Ovary (tissue), 9 donors: ENCODE results near the gene PLXDC2. TPM values are rescaled to one million over a fixed set of nuclear protein-coding genes. Genes with fewer than 3 reads are reported as not detected.

ENCODE experiments used
- DNase-seq, 5 donors: peaks; one replicate each; pipeline ENCODE4 v3.0.0-alpha.2; 2019 to 2020
- H3K27ac ChIP-seq, 2 donors: fragments of 200-600 bp; one replicate each; pipeline versions ENCODE4 v1.5.1 to v1.8.0; 2019 to 2022
- H3K27me3 ChIP-seq: fragments of 200-600 bp; one replicate; pipeline ENCODE4 v1.8.0; 2022
- H3K36me3 ChIP-seq: fragments of 200-600 bp; sonication (generic); one replicate; pipeline ENCODE4 v1.5.1; 2019
- H3K4me1 ChIP-seq: one replicate; pipeline ENCODE4 v1.8.1; 2013; ENCODE audit warnings: mild to moderate bottlenecking, moderate library complexity; ENCODE audit not compliant: insufficient read depth
- H3K4me3 ChIP-seq: fragments of 200-600 bp; sonication (generic); one replicate; pipeline ENCODE4 v1.5.1; 2017
- H3K9me3 ChIP-seq, 2 donors: fragments of 200-600 bp in 1 of 2; sonication (generic) in 1 of 2; one replicate each; pipeline versions ENCODE4 v1.5.1 to v1.8.1; 2013 to 2019; ENCODE audit warnings: mild to moderate bottlenecking in 1 of 2, moderate library complexity in 1 of 2
- CTCF ChIP-seq, 3 donors: fragments of 450-650 bp in 2 of 3; fragments of 200-600 bp in 1 of 3; IDR thresholded peaks; one replicate each; pipeline versions ENCODE4 v1.5.1 to v1.8.0; 2016 to 2022; ENCODE audit warnings: antibody characterized with exemption in 3 of 3, mild to moderate bottlenecking in 1 of 3
- EP300 ChIP-seq: sonication (generic); formaldehyde crosslinking; IDR thresholded peaks from one replicate; pipeline ENCODE4 v1.6.1; 2017; ENCODE audit warnings: antibody characterized with exemption
- POLR2A ChIP-seq: fragments of 450-650 bp; IDR thresholded peaks from one replicate; pipeline ENCODE4 v1.6.1; 2017; ENCODE audit warnings: antibody characterized with exemption, mild to moderate bottlenecking, moderate library complexity
- WGBS, 3 donors: extraction: QIAGEN DNeasy Blood & Tissue Kit in 1 of 3; methylation state at CpG; one replicate each; pipeline versions ENCODE4 v1.1.5 to v1.1.7; 2013 to 2017; 5-methylcytosine and 5-hydroxymethylcytosine counted together
- intact Hi-C, 4 donors: fragments of 100-400 bp; cut with DNase I; formaldehyde crosslinking; loops; one replicate each; pipeline versions ENCODE4 v1.11.0 to v1.15.1; 2022 to 2023
- polyA plus RNA-seq, 2 donors: library from polyadenylated mRNA; stranded (reverse); fragments of 200-250 nt in 1 of 2; fragments of 350-450 nt in 1 of 2; fragmentation: Illumina TruSeq in 1 of 2; extraction: RNeasy Lipid Tissue Mini Kit (QIAGEN cat#74804) in 1 of 2; gene quantifications; one replicate each; pipeline ENCODE4 v1.2.3, GENCODE V29; 2013 to 2014
- total RNA-seq, 7 donors: library from RNA; depleted of rRNA in 2 of 7; stranded (reverse); fragments of >200 nt in 2 of 7; fragmentation: NEBNext Ultra II Directional in 3 of 7; extraction: Animal tissue kit (Norgen Biotek cat#: 25700) in 3 of 7; gene quantifications; one replicate each; pipeline versions ENCODE4 v1.1.0 to v1.2.4, GENCODE V29; 2016 to 2023
- donor health status: DM: no; HTN: no; CAD: no; lungs with moderate emphysema.
- donor health status: DM: no; HTN: no; CAD: no.
- donor health status: Bipolar disorder and iron deficiency.
- donor health status: DM: yes; HTN: yes; CAD: no.
- donor health status: DM: no; HTN: no; CAD: no.
- donor health status: DM: yes; HTN: yes; CAD: no.

The PLXDC2 gene
- total and polyA plus RNA-seq, 9 donors = 13.6 to 76.0 (median 38.0) TPM

DNA sequence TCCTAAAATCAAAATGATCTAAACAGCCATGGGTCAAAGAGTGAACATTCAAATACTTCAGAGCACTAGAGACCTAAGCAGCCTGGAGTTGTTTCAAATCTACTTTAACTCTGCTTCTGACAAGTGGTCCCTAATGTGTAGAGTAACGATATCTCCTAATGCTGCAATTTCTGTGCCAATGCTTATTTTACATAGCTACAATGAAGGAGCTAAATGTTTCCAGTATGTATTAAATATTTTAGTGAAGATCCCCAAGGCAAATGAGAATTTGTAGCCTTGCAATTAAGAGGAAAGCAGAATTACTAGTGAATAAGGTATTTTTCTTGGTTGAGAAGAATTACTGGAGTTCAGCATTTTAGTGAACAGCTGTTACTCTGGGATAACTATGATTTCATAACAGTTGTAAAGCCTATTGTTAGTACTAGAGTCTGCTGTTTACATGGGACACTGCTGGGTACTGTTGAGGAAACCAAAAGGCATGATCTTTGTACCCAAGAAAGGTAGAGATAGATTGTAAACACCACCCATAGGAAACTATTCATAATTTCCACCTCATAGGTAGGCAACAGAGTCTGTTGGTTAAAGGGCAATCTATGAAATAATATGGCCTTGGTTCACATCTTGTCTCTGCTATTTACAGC lies 271.9 kb downstream of the PLXDC2 start:
- TF ChIP-seq EP300 = no peak
- no peak for TF ChIP-seq POLR2A
- TF ChIP-seq CTCF (IDR thresholded peaks at IDR 0.05) = no peak
- Histone ChIP-seq H3K4me1 (no peaks in the 10 kb centered on the region), H3K36me3 (no peaks in the 10 kb centered on the region), H3K4me3 (no peak overlapping the region), H3K27me3 (no peaks in the 10 kb centered on the region), H3K9me3 (no peaks in the 10 kb centered on the region), H3K27ac (no peak overlapping the region)
- WGBS, 3 donors = 80 to 87% (median 86%) methylated on average over 1 of the region's 1 CpG
- intact Hi-C loops = no loop called here
- DNase-seq = no peak

- no peak overlapping the region for H3K27ac ChIP-seq
- 92 to 99% (median 97%) methylated on average over 3 of the region's 3 CpGs for WGBS, 3 donors
- no peaks in the 10 kb centered on the region for H3K36me3 ChIP-seq
- no peaks in the 10 kb centered on the region for H3K27me3 ChIP-seq
- H3K4me1 ChIP-seq = no peaks in the 10 kb centered on the region
- intact Hi-C loops = no loop called here
- TF ChIP-seq CTCF (IDR thresholded peaks at IDR 0.05) = no peak
- no peak for TF ChIP-seq EP300
- TF ChIP-seq POLR2A = no peak
- H3K9me3 ChIP-seq = no peaks in the 10 kb centered on the region
- H3K4me3 ChIP-seq = no peak overlapping the region
- no peak for DNase-seq
Measured at GRCh38 chr10:20089879-20090278, 273.6 kb downstream of the PLXDC2 start.

DNA sequence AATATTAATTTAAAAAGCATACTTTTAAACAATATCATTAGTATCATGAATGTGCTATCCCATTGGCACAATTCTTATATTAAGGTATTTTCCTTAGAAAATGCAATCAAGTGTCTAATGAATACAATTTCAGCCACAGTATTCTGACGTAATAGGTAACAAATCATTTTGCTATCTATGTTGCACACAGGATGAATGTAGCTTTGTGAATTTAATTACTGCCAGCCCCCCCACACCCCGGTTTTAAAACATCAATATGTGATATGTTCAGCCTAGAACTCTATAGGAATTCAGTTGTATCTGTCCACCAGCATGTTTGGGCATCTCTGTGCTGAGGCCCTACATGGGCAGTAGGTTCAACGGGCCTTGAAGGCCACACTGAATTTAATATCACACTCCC lies 274.6 kb downstream of the PLXDC2 start:
- DNase-seq = no peak

DNA sequence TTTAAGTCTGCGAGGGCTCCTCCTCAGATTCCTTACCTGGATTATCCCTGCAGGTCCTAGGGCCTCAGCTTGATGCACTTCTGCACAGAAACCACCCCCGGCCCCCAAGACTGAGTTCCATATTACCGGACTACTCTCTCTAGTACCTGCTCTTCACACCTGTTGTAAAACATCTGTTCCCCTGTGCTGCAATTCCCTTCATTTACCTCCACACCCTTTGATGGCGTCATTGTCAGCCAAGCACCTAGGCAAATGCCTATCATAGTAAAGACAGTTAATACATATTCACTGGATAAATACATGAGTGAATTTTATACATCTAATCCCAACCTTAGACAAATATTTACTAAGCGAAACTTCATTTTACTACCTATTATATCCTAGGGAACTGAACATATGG lies 275.5 kb downstream of the PLXDC2 start:
- no peaks in the 10 kb centered on the region for H3K9me3 ChIP-seq
- intact Hi-C loops = no loop called here
- 95 to 99% (median 98%) methylated on average over 5 of the region's 5 CpGs for WGBS, 3 donors

More for the DNA sequence above, 274.6 kb downstream of the PLXDC2 start:
- H3K27ac ChIP-seq = no peak overlapping the region
- H3K4me3 ChIP-seq = no peak overlapping the region
- no peaks in the 10 kb centered on the region for H3K9me3 ChIP-seq
- no peaks in the 10 kb centered on the region for H3K4me1 ChIP-seq
- 78 to 89% (median 79%) methylated on average over 3 of the region's 3 CpGs for WGBS, 3 donors
- no peak for TF ChIP-seq CTCF (IDR thresholded peaks at IDR 0.05)
- TF ChIP-seq POLR2A = no peak
- no peak for TF ChIP-seq EP300
- intact Hi-C loops = no loop called here
- H3K27me3 ChIP-seq = no peaks in the 10 kb centered on the region
- no peaks in the 10 kb centered on the region for H3K36me3 ChIP-seq

More for the DNA sequence above, 275.5 kb downstream of the PLXDC2 start:
- H3K36me3 ChIP-seq = no peaks in the 10 kb centered on the region
- no peaks in the 10 kb centered on the region for H3K27me3 ChIP-seq
- no peak for DNase-seq
- TF ChIP-seq POLR2A = no peak
- no peak for TF ChIP-seq EP300
- no peak for TF ChIP-seq CTCF (IDR thresholded peaks at IDR 0.05)
- H3K4me1 ChIP-seq = no peaks in the 10 kb centered on the region
- no peak overlapping the region for H3K27ac ChIP-seq
- no peak overlapping the region for H3K4me3 ChIP-seq
